Measurements from ENCODE around the gene GLIS1.

The GLIS1 gene

GRCh38 chr1:53615101-53615500, 123.9 kb downstream of the GLIS1 start:
- TF ChIP-seq CTCF (IDR thresholded peaks at IDR 0.05; ENCODE audit: low read depth, low read length, poor library complexity, severe bottlenecking) (no peak), EZH2phosphoT487 (IDR thresholded peaks at IDR 0.05; ENCODE audit: borderline replicate concordance, low read length) (no peak)
- H3K27me3 ChIP-seq (ENCODE audit: control insufficient read depth, low read length): no peaks in the 10 kb centered on the region
- H3K9me2 ChIP-seq (replicated peaks; ENCODE audit: control insufficient read depth, low read length): no peaks in the 10 kb centered on the region
- H3K9me3 ChIP-seq (ENCODE audit: control insufficient read depth, insufficient read depth, low read length): peaks cover 2% of the 10 kb centered on the region; the same call in 1 of the 2 replicates
- no peak overlapping the region for H3K4me2 ChIP-seq (ENCODE audit: low read length)
- H3K79me2 ChIP-seq (ENCODE audit: control insufficient read depth, low read length): no peaks in the 10 kb centered on the region
- H4K20me1 ChIP-seq (ENCODE audit: control insufficient read depth, insufficient read depth, low read depth, low read length): no peaks in the 10 kb centered on the region
- no peak overlapping the region for H3K27ac ChIP-seq (ENCODE audit: low read depth, low read length)
- H3K36me3 ChIP-seq (ENCODE audit: control insufficient read depth, low read length): no peaks in the 10 kb centered on the region
- no peaks in the 10 kb centered on the region for H3K4me1 ChIP-seq (ENCODE audit: control insufficient read depth, low read length)
- H3K4me3 ChIP-seq (ENCODE audit: low read length): no peak overlapping the region
- no peaks in the 10 kb centered on the region for H3F3A ChIP-seq (ENCODE audit: control insufficient read depth, insufficient read depth)

GRCh38 chr1:53614231-53615021, 124.5 kb downstream of the GLIS1 start:
- TF ChIP-seq EZH2phosphoT487 (IDR thresholded peaks at IDR 0.05; ENCODE audit: borderline replicate concordance, low read length) (no peak), CTCF (IDR thresholded peaks at IDR 0.05; ENCODE audit: low read depth, low read length, poor library complexity, severe bottlenecking) (no peak)
- Histone ChIP-seq H3K9me2 (replicated peaks; ENCODE audit: control insufficient read depth, low read length) (no peaks in the 10 kb centered on the region), H3K4me3 (ENCODE audit: low read length) (no peak overlapping the region)

GRCh38 chr1:53608676-53609075, 130.3 kb downstream of the GLIS1 start:
- Histone ChIP-seq H3K4me1 (ENCODE audit: control insufficient read depth, low read length) (no peaks in the 10 kb centered on the region), H3K4me3 (ENCODE audit: low read length) (no peak overlapping the region), H3K4me2 (ENCODE audit: low read length) (no peak overlapping the region), H3K27me3 (ENCODE audit: control insufficient read depth, low read length) (no peaks in the 10 kb centered on the region), H3K36me3 (ENCODE audit: control insufficient read depth, low read length) (no peaks in the 10 kb centered on the region), H3K9me3 (ENCODE audit: control insufficient read depth, insufficient read depth, low read length) (peaks cover 2% of the 10 kb centered on the region; the same call in 1 of the 2 replicates), H3K9me2 (replicated peaks; ENCODE audit: control insufficient read depth, low read length) (no peaks in the 10 kb centered on the region), H3F3A (ENCODE audit: control insufficient read depth, insufficient read depth) (no peaks in the 10 kb centered on the region), H3K79me2 (ENCODE audit: control insufficient read depth, low read length) (no peaks in the 10 kb centered on the region), H3K27ac (ENCODE audit: low read depth, low read length) (no peak overlapping the region), H4K20me1 (ENCODE audit: control insufficient read depth, insufficient read depth, low read depth, low read length) (no peaks in the 10 kb centered on the region)
- no peak for TF ChIP-seq CTCF (IDR thresholded peaks at IDR 0.05; ENCODE audit: low read depth, low read length, poor library complexity, severe bottlenecking)
- no peak for TF ChIP-seq EZH2phosphoT487 (IDR thresholded peaks at IDR 0.05; ENCODE audit: borderline replicate concordance, low read length)

More at GRCh38 chr1:53614231-53615021, 124.5 kb downstream of the GLIS1 start:
- Histone ChIP-seq H3K4me2 (ENCODE audit: low read length) (no peak overlapping the region), H3K4me1 (ENCODE audit: control insufficient read depth, low read length) (no peaks in the 10 kb centered on the region), H3K27me3 (ENCODE audit: control insufficient read depth, low read length) (no peaks in the 10 kb centered on the region), H3K9me3 (ENCODE audit: control insufficient read depth, insufficient read depth, low read length) (peaks cover 2% of the 10 kb centered on the region; the same call in 1 of the 2 replicates), H3K79me2 (ENCODE audit: control insufficient read depth, low read length) (no peaks in the 10 kb centered on the region), H3F3A (ENCODE audit: control insufficient read depth, insufficient read depth) (no peaks in the 10 kb centered on the region), H4K20me1 (ENCODE audit: control insufficient read depth, insufficient read depth, low read depth, low read length) (no peaks in the 10 kb centered on the region), H3K27ac (ENCODE audit: low read depth, low read length) (no peak overlapping the region), H3K36me3 (ENCODE audit: control insufficient read depth, low read length) (no peaks in the 10 kb centered on the region)

Data from DOHH2 (cell line).